ENCODE data around the gene KDM2A. TPM values are rescaled to one million over a fixed set of nuclear protein-coding genes. Genes with fewer than 3 reads are reported as not detected.

Gene KDM2A
- total RNA-seq, 1 donor from 2014 or later = 62.9 TPM

DNA sequence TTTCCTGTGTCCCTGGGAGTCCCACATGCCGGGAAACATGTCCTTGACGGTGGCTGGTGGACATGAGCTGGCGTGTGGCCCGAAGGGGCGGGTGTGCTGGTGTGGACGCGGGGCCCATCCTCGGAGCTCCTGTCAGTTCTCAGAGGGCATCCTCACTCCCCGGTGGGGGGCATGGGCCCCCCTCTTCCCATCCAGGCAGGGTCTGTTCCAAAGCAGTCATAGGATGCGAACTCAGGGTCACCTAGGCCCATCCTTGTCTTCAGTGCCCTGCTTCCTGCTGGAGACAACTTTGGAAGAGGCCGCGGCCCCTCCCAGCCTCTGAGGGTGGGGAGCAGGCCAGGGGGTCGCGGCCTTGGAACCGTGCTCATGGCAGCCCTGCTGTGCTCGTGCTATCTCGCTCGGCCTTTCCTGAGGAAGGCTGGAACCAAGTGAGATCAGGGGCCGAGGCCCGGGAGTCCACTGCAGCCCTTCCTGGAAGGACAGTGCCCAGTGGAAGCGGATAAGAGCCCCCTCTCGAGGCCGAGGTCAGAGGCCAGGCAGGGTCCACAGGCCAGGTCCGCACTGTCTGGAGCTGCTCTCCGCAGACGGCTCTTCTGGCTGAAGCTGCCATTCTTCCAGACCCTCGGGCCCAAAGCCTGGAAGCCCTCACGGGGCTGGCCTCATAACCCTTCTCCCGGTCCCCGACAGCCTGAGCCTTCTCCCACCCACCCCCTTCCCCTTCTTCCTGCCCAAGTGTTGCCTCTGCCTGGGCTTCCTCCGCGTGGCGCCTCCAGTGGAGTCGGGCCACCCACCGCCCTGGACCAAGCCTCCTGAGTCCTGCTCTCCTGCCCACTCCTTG lies 155.9 kb downstream of the KDM2A start:
- Mint-ChIP-seq H3K9me3 (ENCODE audit: unreplicated experiment) (no peaks in the 10 kb centered on the region), H3K4me3 (ENCODE audit: unreplicated experiment) (no peak overlapping the region), H3K27me3 (ENCODE audit: unreplicated experiment) (no peaks in the 10 kb centered on the region), H3K36me3 (ENCODE audit: unreplicated experiment) (peaks cover 6% of the 10 kb centered on the region), H3K4me1 (ENCODE audit: unreplicated experiment) (peaks cover 56% of the 10 kb centered on the region), H3K27ac (ENCODE audit: unreplicated experiment) (no peak overlapping the region)
- DNase-seq (ENCODE audit: extremely low spot score, unreplicated experiment) = no peak
- TF ChIP-seq CTCF (IDR thresholded peaks at IDR 0.05) = no peak

DNA sequence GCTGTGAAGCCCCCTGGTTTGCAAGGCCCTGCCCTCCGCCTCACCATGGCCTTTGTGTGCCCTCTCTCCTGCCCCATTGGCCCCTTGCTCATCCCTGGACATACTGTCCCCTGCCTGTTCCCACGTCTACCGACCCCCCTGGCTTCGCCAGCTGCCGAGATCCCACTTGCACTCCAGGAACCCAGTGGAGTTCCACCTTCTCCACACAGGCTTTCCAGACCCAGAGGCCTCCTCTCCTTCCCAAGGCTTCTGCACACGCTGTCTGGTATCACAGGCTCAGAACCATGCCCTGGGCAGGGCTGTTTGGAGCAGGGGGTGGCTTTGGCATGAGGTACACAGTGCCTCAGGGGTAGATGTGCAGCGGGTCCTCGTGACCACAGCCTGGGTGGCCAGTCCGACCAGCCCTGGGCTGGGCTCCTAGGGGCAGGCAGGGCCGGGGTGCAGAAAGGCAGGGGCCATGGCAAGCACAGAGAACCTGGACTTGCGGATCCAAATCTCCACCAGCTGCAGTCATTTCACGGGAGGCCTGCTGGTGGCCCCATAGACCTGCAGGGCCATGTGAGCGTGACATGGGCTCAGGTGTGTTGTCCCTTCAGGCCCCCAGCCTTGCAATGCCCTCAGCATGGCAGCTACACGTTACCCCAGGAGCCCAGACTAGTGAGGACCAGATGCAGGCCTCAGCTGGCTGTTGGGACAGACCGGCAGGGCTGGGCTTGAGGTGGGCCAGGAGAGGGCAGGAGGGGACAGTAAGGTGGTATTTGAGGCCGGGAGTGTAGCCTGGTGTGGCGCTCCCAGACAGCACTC lies 156.7 kb downstream of the KDM2A start:
- no peak for DNase-seq (ENCODE audit: extremely low spot score, unreplicated experiment)
- Mint-ChIP-seq H3K4me3 (ENCODE audit: unreplicated experiment) (no peak overlapping the region), H3K27ac (ENCODE audit: unreplicated experiment) (no peak overlapping the region)

GRCh38 chr11:67276781-67277230 lies 157.7 kb downstream of the KDM2A start:
- TF ChIP-seq CTCF (IDR thresholded peaks at IDR 0.05) = no peak
- H3K9me3 Mint-ChIP-seq (ENCODE audit: unreplicated experiment) = no peaks in the 10 kb centered on the region
- no peak for DNase-seq (ENCODE audit: extremely low spot score, unreplicated experiment)
- no peak overlapping the region for H3K4me3 Mint-ChIP-seq (ENCODE audit: unreplicated experiment)
- peaks cover 6% of the 10 kb centered on the region for H3K36me3 Mint-ChIP-seq (ENCODE audit: unreplicated experiment)
- H3K4me1 Mint-ChIP-seq (ENCODE audit: unreplicated experiment) = peaks cover 39% of the 10 kb centered on the region
- no peaks in the 10 kb centered on the region for H3K27me3 Mint-ChIP-seq (ENCODE audit: unreplicated experiment)
- H3K27ac Mint-ChIP-seq (ENCODE audit: unreplicated experiment) = peak overlapping the region; percentile 83

More for the DNA sequence above, 156.7 kb downstream of the KDM2A start:
- Mint-ChIP-seq H3K27me3 (ENCODE audit: unreplicated experiment) (no peaks in the 10 kb centered on the region), H3K9me3 (ENCODE audit: unreplicated experiment) (no peaks in the 10 kb centered on the region), H3K36me3 (ENCODE audit: unreplicated experiment) (peaks cover 6% of the 10 kb centered on the region), H3K4me1 (ENCODE audit: unreplicated experiment) (peaks cover 48% of the 10 kb centered on the region)
- TF ChIP-seq CTCF (IDR thresholded peaks at IDR 0.05) = no peak

GRCh38 chr11:67277231-67277961 lies 158.3 kb downstream of the KDM2A start:
- DNase-seq (ENCODE audit: extremely low spot score, unreplicated experiment) = no peak
- peak overlapping the region; percentile 22 for H3K4me3 Mint-ChIP-seq (ENCODE audit: unreplicated experiment)
- H3K4me1 Mint-ChIP-seq (ENCODE audit: unreplicated experiment) = peaks cover 35% of the 10 kb centered on the region
- TF ChIP-seq CTCF (IDR thresholded peaks at IDR 0.05) = no peak
- H3K27me3 Mint-ChIP-seq (ENCODE audit: unreplicated experiment) = no peaks in the 10 kb centered on the region
- no peaks in the 10 kb centered on the region for H3K9me3 Mint-ChIP-seq (ENCODE audit: unreplicated experiment)
- H3K36me3 Mint-ChIP-seq (ENCODE audit: unreplicated experiment) = peaks cover 9% of the 10 kb centered on the region
- H3K27ac Mint-ChIP-seq (ENCODE audit: unreplicated experiment) = peak overlapping the region; percentile 83
